Endothelial cell (in vitro differentiated cells): ENCODE measurements around the gene GYPB. TPM values are rescaled to one million over a fixed set of nuclear protein-coding genes. Genes with fewer than 3 reads are reported as not detected.
A peak's percentile ranks its signal among the peaks of the same experiment; 100 is the strongest.
"Not testable (repeated sequence)": the region's sequence is repeated elsewhere in the genome, so short reads cannot be mapped to it uniquely, and the experiment has no call there.

Experiments
- DNase-seq: peaks from one replicate; pipeline ENCODE4 v3.0.0; 2021; ENCODE audit warnings: low spot score
- H3K27ac Mint-ChIP-seq: one replicate; pipeline ENCODE4 v1.8.0; 2021; ENCODE audit warnings: mixed read lengths, inconsistent platforms; ENCODE audit not compliant: unreplicated experiment
- H3K27me3 Mint-ChIP-seq: one replicate; pipeline ENCODE4 v1.8.0; 2021; ENCODE audit warnings: mild to moderate bottlenecking, moderate library complexity, mixed read lengths, inconsistent platforms; ENCODE audit not compliant: unreplicated experiment
- H3K36me3 Mint-ChIP-seq: one replicate; pipeline ENCODE4 v1.8.0; 2021; ENCODE audit warnings: mild to moderate bottlenecking, low read depth, mixed read lengths, inconsistent platforms; ENCODE audit not compliant: unreplicated experiment
- H3K4me1 Mint-ChIP-seq: one replicate; pipeline ENCODE4 v1.8.0; 2021; ENCODE audit warnings: mild to moderate bottlenecking, mixed read lengths, inconsistent platforms; ENCODE audit not compliant: unreplicated experiment
- H3K4me3 Mint-ChIP-seq: one replicate; pipeline ENCODE4 v1.8.0; 2021; ENCODE audit warnings: mild to moderate bottlenecking, mixed read lengths, inconsistent platforms; ENCODE audit not compliant: unreplicated experiment
- H3K9me3 Mint-ChIP-seq: one replicate; pipeline ENCODE4 v1.8.0; 2021; ENCODE audit warnings: mixed read lengths, inconsistent platforms; ENCODE audit not compliant: unreplicated experiment
- total RNA-seq: library from RNA; stranded (reverse); fragmentation: NEBNext Ultra II Directional; extraction: Animal tissue kit (Norgen Biotek cat#: 25700); gene quantifications from one replicate; pipeline ENCODE4 v1.2.1, GENCODE V29; 2021; ENCODE audit not compliant: unreplicated experiment
- TF ChIP-seq, protein P1 (sequence below): fragments of 200-600 bp; sonication (generic); IDR thresholded peaks from one replicate; pipeline ENCODE4 v1.5.0; 2021; ENCODE audit warnings: antibody characterized with exemption; ENCODE audit not compliant: unreplicated experiment

Gene GYPB
- total RNA-seq, 1 donor from 2014 or later: not detected

DNA sequence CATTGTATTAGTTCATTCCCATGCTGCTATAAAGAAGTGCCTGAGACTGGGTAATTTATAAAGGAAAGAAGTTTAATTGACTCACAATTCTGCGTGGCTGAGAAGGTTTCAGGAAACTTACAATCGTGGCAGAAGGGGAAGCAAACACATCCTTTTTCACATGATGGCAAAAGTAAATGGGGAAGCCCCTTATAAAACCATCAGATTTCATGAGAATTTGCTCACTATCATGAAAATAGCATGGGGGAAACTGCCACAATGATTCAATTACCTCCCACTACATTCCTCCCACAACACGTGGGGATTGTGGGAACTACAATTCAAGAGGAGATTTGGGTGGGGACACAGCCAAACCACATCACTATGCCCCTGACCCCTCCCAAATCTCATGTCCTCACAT lies 28.5 kb downstream of the GYPB start:
- not testable (repeated sequence) for H3K4me1 Mint-ChIP-seq, H3K27me3 Mint-ChIP-seq, H3K9me3 Mint-ChIP-seq

DNA sequence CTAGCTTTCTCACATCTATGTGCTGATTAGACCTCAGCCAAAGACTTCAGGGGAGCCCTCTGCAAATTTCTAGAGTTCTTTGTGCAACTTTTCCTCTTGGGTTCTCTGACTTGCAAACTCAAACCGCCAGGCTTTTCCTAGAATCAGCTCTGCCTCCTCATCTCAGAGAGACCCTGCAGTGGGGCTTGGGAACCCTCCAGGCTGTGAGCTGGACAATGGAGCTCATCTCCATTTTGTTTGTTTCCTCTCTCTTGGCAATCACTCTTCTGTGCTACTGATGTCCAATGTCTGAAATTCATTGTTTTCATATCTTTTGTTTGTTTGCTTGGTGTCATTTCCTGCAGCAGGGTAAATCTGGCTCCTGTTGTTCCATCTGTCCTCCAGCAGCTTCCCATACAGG lies 33.0 kb downstream of the GYPB start:
- peaks cover 10% of the 10 kb centered on the region for H3K9me3 Mint-ChIP-seq
- peaks cover 6% of the 10 kb centered on the region for H3K36me3 Mint-ChIP-seq
- H3K27ac Mint-ChIP-seq: peak overlapping the region; percentile 88
- H3K27me3 Mint-ChIP-seq: no peaks in the 10 kb centered on the region
- peak; percentile 4 for DNase-seq
- TF ChIP-seq, protein P1, sequence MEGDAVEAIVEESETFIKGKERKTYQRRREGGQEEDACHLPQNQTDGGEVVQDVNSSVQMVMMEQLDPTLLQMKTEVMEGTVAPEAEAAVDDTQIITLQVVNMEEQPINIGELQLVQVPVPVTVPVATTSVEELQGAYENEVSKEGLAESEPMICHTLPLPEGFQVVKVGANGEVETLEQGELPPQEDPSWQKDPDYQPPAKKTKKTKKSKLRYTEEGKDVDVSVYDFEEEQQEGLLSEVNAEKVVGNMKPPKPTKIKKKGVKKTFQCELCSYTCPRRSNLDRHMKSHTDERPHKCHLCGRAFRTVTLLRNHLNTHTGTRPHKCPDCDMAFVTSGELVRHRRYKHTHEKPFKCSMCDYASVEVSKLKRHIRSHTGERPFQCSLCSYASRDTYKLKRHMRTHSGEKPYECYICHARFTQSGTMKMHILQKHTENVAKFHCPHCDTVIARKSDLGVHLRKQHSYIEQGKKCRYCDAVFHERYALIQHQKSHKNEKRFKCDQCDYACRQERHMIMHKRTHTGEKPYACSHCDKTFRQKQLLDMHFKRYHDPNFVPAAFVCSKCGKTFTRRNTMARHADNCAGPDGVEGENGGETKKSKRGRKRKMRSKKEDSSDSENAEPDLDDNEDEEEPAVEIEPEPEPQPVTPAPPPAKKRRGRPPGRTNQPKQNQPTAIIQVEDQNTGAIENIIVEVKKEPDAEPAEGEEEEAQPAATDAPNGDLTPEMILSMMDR: no peak
- H3K4me1 Mint-ChIP-seq: peaks cover 7% of the 10 kb centered on the region
- no peak overlapping the region for H3K4me3 Mint-ChIP-seq

More for the DNA sequence above, 28.5 kb downstream of the GYPB start:
- not testable (repeated sequence) for H3K27ac Mint-ChIP-seq, DNase-seq, H3K36me3 Mint-ChIP-seq, H3K4me3 Mint-ChIP-seq

DNA sequence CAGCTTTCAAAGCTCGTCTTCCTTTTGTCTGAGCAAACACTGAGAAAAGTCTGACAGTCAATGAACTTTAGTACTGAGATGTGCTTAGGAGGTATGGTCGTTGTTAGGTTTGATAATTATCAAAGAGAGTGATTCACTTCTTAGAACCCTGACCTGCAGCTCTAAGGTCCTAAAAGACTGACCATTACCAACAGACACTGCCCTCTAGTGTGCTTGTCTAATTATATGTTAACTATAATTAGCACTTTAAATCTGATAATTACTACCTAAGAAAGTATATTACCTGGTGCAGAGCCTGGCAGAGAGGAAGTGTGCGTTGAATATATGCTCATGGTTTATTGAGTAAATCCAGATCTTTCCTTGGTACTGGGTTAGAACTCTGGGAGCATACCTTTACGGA lies 38.4 kb downstream of the GYPB start:
- H3K9me3 Mint-ChIP-seq, DNase-seq, H3K4me3 Mint-ChIP-seq, H3K27ac Mint-ChIP-seq, H3K27me3 Mint-ChIP-seq, H3K36me3 Mint-ChIP-seq, H3K4me1 Mint-ChIP-seq: not testable (repeated sequence)

DNA sequence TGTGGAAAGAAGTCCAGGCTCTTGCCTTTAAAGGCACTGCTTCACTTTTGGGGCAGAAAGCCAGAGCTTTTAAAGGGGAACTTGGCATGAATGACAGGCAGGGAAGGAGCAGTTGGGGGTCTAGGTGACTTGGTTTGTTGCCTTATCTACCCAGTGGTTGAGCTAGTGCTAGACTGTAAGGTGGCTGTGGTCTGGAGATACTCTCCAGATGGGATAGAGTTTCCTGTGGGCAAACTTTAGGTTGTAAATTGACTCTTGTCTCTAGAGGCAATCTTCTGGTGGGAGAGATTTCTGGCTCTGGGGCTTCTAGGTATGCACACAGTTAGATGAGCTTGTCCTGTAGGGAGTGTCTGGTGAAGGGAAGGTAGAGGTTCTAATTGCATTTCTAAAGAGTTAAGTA lies 43.7 kb downstream of the GYPB start:
- H3K27me3 Mint-ChIP-seq, H3K4me3 Mint-ChIP-seq, H3K4me1 Mint-ChIP-seq, H3K9me3 Mint-ChIP-seq, H3K27ac Mint-ChIP-seq, H3K36me3 Mint-ChIP-seq, DNase-seq: not testable (repeated sequence)

DNA sequence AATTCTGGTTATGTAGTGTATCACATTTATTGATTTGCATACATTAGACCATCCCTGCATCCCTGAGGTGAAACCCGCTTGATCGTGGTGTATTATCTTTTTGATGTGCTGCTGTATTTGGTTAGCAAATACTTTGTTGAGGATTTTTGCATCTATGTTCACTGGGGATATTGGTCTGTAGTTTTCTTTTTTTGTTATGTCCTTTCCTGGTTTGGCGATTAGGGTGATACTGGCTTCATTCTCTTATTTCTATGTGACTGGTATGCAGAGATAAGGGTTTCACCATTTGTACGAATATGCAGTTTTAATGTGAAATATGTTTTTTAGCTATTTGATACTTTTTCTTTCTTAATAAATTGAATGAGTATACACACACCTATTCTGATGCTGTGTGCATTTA lies 45.2 kb downstream of the GYPB start:
- H3K9me3 Mint-ChIP-seq, H3K27me3 Mint-ChIP-seq, H3K4me1 Mint-ChIP-seq, H3K4me3 Mint-ChIP-seq, DNase-seq, H3K36me3 Mint-ChIP-seq, H3K27ac Mint-ChIP-seq: not testable (repeated sequence)

DNA sequence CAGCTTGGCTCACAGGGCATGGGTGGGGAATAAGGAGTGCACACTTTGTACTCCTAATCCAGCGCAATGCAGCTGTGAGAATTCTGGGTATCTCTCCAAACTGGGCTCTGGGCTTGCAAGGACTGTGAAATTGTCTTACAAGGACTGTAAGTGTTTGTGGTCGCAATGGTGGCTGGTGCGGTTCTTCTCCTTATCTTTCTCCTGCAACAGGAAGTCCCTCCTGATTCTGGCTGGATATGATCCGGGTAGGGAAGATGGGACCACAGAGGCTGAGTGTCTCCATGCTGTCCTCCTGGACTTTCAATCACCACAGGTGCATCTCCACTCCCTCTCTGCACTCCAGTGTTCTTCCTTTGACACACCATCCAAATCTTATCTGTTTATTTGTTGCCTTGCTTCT lies 58.1 kb downstream of the GYPB start:
- Mint-ChIP-seq H3K27ac (no peak overlapping the region), H3K36me3 (no peaks in the 10 kb centered on the region), H3K27me3 (no peaks in the 10 kb centered on the region), H3K9me3 (no peaks in the 10 kb centered on the region), H3K4me3 (no peak overlapping the region), H3K4me1 (no peaks in the 10 kb centered on the region)
- TF ChIP-seq, protein P1: no peak
- DNase-seq: no peak

DNA sequence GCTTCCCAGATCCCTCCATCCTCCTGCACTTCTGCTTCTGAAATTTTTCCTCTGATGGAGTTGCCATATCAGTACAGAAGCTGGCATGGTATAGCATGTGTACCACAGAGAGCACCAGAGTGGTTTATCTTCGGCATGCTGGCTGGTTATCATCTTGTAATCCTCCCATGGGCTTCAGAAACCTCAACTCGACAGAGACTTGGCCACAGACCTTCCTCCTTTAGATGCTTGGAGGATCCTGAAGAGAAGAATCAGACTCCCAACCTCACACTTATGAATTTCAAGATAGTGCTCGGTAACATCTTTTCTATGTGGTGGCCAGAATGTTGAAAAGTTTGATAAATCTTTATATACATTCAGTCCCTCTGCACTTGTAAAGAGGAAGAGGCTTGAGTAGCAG lies 63.9 kb downstream of the GYPB start:
- H3K9me3 Mint-ChIP-seq, H3K4me1 Mint-ChIP-seq, H3K36me3 Mint-ChIP-seq, H3K27ac Mint-ChIP-seq, H3K4me3 Mint-ChIP-seq, H3K27me3 Mint-ChIP-seq, DNase-seq: not testable (repeated sequence)

DNA sequence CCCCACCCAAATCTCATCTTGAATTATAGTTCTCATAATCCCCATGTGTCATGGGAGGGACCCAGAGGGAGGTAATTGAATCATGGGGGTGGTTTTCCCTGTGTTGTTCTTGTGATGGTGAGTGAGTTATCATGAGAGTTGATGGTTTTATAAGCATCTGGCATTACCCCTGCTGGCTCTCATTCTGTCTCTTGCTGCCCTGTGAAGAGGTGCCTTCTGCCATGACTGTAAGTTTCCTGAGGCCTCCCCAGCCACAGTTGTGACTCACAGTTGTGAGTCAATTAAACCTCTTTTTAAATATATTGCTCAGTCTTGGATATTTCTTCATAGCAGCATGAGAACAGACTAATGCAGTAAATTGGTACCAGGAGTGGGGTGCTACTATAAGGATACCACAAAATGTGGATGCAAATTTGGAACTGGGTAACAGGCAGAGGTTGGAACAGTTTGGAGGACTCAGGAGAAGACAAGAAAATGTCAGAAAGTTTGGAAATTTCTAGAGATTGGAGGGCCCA lies 67.7 kb downstream of the GYPB start:
- not testable (repeated sequence) for H3K27ac Mint-ChIP-seq, H3K9me3 Mint-ChIP-seq, H3K27me3 Mint-ChIP-seq, H3K4me1 Mint-ChIP-seq, H3K36me3 Mint-ChIP-seq, H3K4me3 Mint-ChIP-seq, DNase-seq

DNA sequence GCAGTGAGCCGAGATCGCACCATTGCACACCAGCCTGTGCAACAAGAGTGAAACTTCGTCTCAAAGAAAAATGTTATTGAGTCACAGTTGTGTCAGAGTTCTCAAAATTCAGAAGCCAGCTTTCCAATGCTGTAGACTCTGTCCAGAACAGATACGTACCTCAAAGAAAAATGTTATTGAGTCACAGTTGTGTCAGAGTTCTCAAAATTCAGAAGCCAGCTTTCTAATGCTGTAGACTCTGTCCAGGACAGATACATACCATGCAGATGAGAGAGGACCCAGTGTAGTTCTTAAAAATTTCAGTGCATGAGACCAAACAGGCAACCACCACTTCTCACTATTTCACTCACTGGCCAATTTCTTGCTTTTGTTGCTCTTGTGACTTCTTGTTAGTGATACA lies 68.2 kb downstream of the GYPB start:
- not testable (repeated sequence) for H3K9me3 Mint-ChIP-seq, H3K27ac Mint-ChIP-seq, DNase-seq, H3K4me3 Mint-ChIP-seq, H3K36me3 Mint-ChIP-seq, H3K4me1 Mint-ChIP-seq, H3K27me3 Mint-ChIP-seq

DNA sequence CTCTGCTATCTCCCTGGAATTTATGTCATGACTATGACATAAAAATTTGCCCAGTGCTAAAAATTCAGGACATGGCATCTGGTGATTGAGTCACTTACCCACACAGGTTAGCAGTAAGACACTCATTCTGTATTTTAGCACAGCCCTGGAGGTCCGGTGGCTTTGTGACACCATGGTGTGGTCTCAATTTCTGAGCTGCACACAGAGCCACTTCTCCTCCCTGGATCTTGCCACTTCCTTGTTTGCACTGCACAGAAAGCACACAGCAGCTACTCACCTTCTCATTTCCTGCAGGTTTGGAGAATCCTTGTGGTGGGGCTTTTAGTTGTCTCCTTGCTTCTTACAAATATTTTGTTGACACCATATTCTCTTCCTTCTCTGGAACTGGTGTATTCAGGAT lies 69.0 kb downstream of the GYPB start:
- H3K9me3 Mint-ChIP-seq, H3K27me3 Mint-ChIP-seq, H3K4me1 Mint-ChIP-seq, H3K36me3 Mint-ChIP-seq, DNase-seq, H3K27ac Mint-ChIP-seq, H3K4me3 Mint-ChIP-seq: not testable (repeated sequence)

DNA sequence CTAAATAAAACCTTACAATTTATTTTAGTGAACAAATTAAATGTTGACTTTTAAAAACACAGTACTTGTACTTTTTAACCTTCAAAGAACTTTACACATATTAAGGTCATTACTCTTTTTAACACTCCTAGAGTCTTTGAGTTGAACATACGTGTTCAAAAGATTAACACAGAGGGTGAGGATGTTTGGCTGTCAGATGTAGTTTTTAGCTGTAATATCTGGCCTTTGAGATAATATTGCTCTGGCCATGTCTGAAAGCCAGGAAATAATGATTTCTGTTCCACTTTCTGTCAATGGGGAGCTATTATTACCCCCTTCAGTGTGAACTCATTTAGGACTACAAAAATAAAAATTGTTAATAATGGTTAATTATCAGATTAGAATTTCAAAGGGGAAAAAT lies 71.7 kb downstream of the GYPB start:
- not testable (repeated sequence) for DNase-seq, H3K36me3 Mint-ChIP-seq, H3K4me1 Mint-ChIP-seq, H3K27ac Mint-ChIP-seq, H3K27me3 Mint-ChIP-seq, H3K9me3 Mint-ChIP-seq, H3K4me3 Mint-ChIP-seq
